Measurements from ENCODE around the gene C2orf78. TPM values are rescaled to one million over a fixed set of nuclear protein-coding genes. Genes with fewer than 3 reads are reported as not detected.
"Not testable (repeated sequence)": the region's sequence is repeated elsewhere in the genome, so short reads cannot be mapped to it uniquely, and the experiment has no call there.

The C2orf78 gene
- total RNA-seq, 2 experiments from 2014 or later = not detected

DNA sequence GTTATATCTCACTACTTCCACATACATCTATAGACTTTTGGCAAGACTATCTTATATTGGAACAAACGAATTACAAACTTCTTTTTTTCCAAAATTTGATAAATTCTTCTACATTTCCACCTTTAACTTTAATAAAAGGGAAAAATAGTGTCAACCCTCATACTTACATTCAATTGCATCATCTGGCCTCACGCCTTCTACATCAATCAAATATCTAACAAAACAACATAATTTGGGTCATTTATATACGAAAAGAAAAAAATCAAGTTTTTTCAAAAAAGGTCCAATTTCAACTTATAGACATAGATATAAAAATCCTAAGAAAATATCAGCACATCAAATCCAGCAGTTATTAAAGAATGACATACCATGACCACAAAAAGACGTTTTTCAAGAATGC is 17.0 kb upstream of the C2orf78 start:
- DNase-seq (no peak), ATAC-seq (no peak)
- ChIA-PET CTCF (interaction anchor here (1.0 kb wide), 1 partner anchor 568 kb away, joined by 3 read pairs; no protein-coding TSS in a partner anchor), POLR2A (interaction anchor here (0.7 kb wide), 1 partner anchor 9 kb away, joined by 3 read pairs; no protein-coding TSS in a partner anchor)
- Mint-ChIP-seq H3K36me3 (ENCODE audit: low read depth) (peaks cover 45% of the 10 kb centered on the region), H3K4me3 (no peak overlapping the region), H3K9me3 (no peaks in the 10 kb centered on the region), H3K27me3 (no peaks in the 10 kb centered on the region), H3K27ac (peak overlapping the region; percentile 35), H3K4me1 (ENCODE audit: low read depth) (peaks cover 17% of the 10 kb centered on the region)
- no peak for TF ChIP-seq CTCF (IDR thresholded peaks at IDR 0.05)
- intact Hi-C loops (cut with micrococcal nuclease) = no loop called here

- H3K27ac Mint-ChIP-seq = no peak overlapping the region
- no peak overlapping the region for H3K4me3 Mint-ChIP-seq
- POLR2A ChIA-PET = interaction anchor here (0.6 kb wide), 2 partner anchors 184 to 355 kb away, joined by 3 read pairs; no protein-coding TSS in a partner anchor
- no peaks in the 10 kb centered on the region for H3K9me3 Mint-ChIP-seq
- peaks cover 23% of the 10 kb centered on the region for H3K4me1 Mint-ChIP-seq (ENCODE audit: low read depth)
- intact Hi-C loops (cut with micrococcal nuclease) = no loop called here
- no peak for ATAC-seq
- H3K27me3 Mint-ChIP-seq = no peaks in the 10 kb centered on the region
- DNase-seq = no peak
- CTCF ChIA-PET = no interaction called here
- no peak for TF ChIP-seq CTCF (IDR thresholded peaks at IDR 0.05)
- H3K36me3 Mint-ChIP-seq (ENCODE audit: low read depth) = peaks cover 57% of the 10 kb centered on the region
Observed at GRCh38 chr2:73770725-73771124, 13.3 kb upstream of the C2orf78 start.

DNA sequence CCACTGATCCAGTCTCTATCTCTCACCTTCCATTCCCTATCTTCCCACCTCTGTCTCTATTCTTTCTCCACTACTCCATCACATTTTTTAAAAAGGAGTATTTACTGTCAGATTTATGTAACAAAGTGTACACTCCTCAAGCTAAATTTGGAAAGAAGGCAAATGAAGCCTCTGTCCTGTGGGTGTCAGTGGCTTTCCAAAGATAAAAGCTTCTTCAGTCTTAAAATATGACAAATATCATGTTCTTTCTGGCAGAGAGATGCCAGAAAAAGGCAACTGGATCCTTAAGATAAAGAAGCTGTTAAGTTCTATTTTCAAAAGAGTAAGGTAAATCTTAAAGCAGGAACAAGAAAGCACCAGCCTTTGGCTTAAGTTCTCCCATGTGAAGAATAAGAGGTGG is 11.2 kb upstream of the C2orf78 start:
- ChIA-PET CTCF (interaction anchor here (0.9 kb wide), 1 partner anchor 9 kb away, joined by 3 read pairs; no protein-coding TSS in a partner anchor), POLR2A (no interaction called here)
- intact Hi-C loops (cut with micrococcal nuclease) = no loop called here
- Mint-ChIP-seq H3K4me1 (ENCODE audit: low read depth) (peaks cover 28% of the 10 kb centered on the region), H3K4me3 (no peak overlapping the region), H3K9me3 (no peaks in the 10 kb centered on the region), H3K27ac (no peak overlapping the region), H3K36me3 (ENCODE audit: low read depth) (peaks cover 51% of the 10 kb centered on the region), H3K27me3 (no peaks in the 10 kb centered on the region)
- DNase-seq (no peak), ATAC-seq (no peak)
- no peak for TF ChIP-seq CTCF (IDR thresholded peaks at IDR 0.05)

DNA sequence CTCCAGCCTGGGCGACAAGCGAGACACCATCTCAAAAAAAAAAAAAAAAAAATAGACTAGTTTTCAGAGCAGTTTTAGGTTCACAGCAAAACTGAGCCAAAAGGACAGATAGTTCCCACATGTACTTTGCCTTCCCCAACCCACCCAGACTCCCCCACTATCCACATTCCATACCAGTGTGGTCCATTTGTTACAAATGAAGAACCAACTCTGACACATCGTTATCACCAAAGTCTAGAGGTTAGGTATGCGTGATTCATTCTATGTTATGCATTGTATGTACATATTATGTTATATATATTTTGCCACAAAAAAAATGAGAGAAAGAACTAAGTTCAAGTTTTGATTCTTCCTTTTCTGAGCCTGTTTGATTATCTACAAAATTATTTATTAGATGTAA is 7.6 kb upstream of the C2orf78 start:
- POLR2A ChIA-PET = no interaction called here
- Mint-ChIP-seq H3K27ac (no peak overlapping the region), H3K4me1 (ENCODE audit: low read depth) (peaks cover 20% of the 10 kb centered on the region), H3K9me3 (no peaks in the 10 kb centered on the region), H3K27me3 (no peaks in the 10 kb centered on the region), H3K4me3 (no peak overlapping the region), H3K36me3 (ENCODE audit: low read depth) (peaks cover 35% of the 10 kb centered on the region)
- CTCF ChIA-PET = interaction anchor here (1.2 kb wide), 1 partner anchor 375 kb away, joined by 3 read pairs; no protein-coding TSS in a partner anchor
- ATAC-seq (no peak), DNase-seq (no peak)
- intact Hi-C loops (cut with micrococcal nuclease) = no loop called here
- TF ChIP-seq CTCF (IDR thresholded peaks at IDR 0.05) = no peak

- Mint-ChIP-seq H3K27me3 (no peaks in the 10 kb centered on the region), H3K4me1 (ENCODE audit: low read depth) (peaks cover 20% of the 10 kb centered on the region), H3K4me3 (no peak overlapping the region), H3K27ac (peak overlapping the region; percentile 42), H3K9me3 (no peaks in the 10 kb centered on the region), H3K36me3 (ENCODE audit: low read depth) (peaks cover 34% of the 10 kb centered on the region)
- DNase-seq (no peak), ATAC-seq (no peak)
- no peak for TF ChIP-seq CTCF (IDR thresholded peaks at IDR 0.05)
- ChIA-PET CTCF (interaction anchor here (0.8 to 1.2 kb wide), 2 partner anchors 375 to 558 kb away, joined by 3 read pairs; no protein-coding TSS in a partner anchor), POLR2A (interaction anchor here (1.0 kb wide), 1 partner anchor 421 kb away, joined by 3 read pairs; no protein-coding TSS in a partner anchor)
- intact Hi-C loops (cut with micrococcal nuclease) = no loop called here
Observed at GRCh38 chr2:73776869-73777519, 7.0 kb upstream of the C2orf78 start.

GRCh38 chr2:73778867-73779466 is 5.0 kb upstream of the C2orf78 start:
- Mint-ChIP-seq H3K4me1 (ENCODE audit: low read depth) (peaks cover 16% of the 10 kb centered on the region), H3K4me3 (peak overlapping the region; percentile 86), H3K27ac (peak overlapping the region; percentile 97), H3K36me3 (ENCODE audit: low read depth) (peaks cover 21% of the 10 kb centered on the region)
- ATAC-seq; intact Hi-C loops (cut with micrococcal nuclease); H3K9me3 Mint-ChIP-seq; DNase-seq; H3K27me3 Mint-ChIP-seq: not testable (repeated sequence)
- CTCF ChIA-PET = interaction anchor here (0.7 to 0.9 kb wide), 3 partner anchors 34 to 49 kb away, joined by 3 to 6 read pairs (median 4); partner anchors contain the start of gene STAMBP
- POLR2A ChIA-PET = interaction anchor here (0.9 kb wide), 1 partner anchor 419 kb away, joined by 3 read pairs; the partner anchor contains the start of gene MTHFD2

Measured in activated CD8-positive, alpha-beta T cell treated with anti-CD3 and anti-CD28 coated beads for 36 hours (primary cell).